NB4 (cell line): Measurements from ENCODE around the gene PRCC.

Source experiments
- DNase-seq: peaks from one replicate; pipeline ENCODE4 v3.0.0; 2010; ENCODE audit warnings: low read depth
- H3K4me3 ChIP-seq: one replicate; pipeline ENCODE4 v1.5.1; 2011; ENCODE audit warnings: mild to moderate bottlenecking, low read depth, low read length, moderate library complexity
- CTCF ChIP-seq: IDR thresholded peaks from one replicate; pipeline ENCODE4 v1.5.1; 2012; ENCODE audit warnings: low read depth, low read length
- MYC ChIP-seq: IDR thresholded peaks from 2 replicates; pipeline ENCODE4 v1.6.1; 2011; ENCODE audit warnings: low read depth, low read length
- POLR2A ChIP-seq: IDR thresholded peaks from 2 replicates; pipeline ENCODE4 v1.6.1; 2011; ENCODE audit warnings: mild to moderate bottlenecking; ENCODE audit not compliant: insufficient read length; ENCODE audit errors: extremely low read depth
- TF ChIP-seq, protein P1 (sequence below): IDR thresholded peaks from 2 replicates; pipeline ENCODE4 v1.6.1; 2011; ENCODE audit warnings: low read depth, low read length

Gene PRCC

GRCh38 chr1:156795787-156796186 is 28.5 kb downstream of the PRCC start:
- DNase-seq: no peak
- H3K4me3 ChIP-seq: no peak overlapping the region
- no peak for TF ChIP-seq CTCF
- TF ChIP-seq, protein P1, sequence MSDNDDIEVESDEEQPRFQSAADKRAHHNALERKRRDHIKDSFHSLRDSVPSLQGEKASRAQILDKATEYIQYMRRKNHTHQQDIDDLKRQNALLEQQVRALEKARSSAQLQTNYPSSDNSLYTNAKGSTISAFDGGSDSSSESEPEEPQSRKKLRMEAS: no peak
- TF ChIP-seq POLR2A: no peak
- no peak for TF ChIP-seq MYC

GRCh38 chr1:156796340-156797097 is 29.2 kb downstream of the PRCC start:
- no peak for DNase-seq
- TF ChIP-seq, protein P1: no peak
- TF ChIP-seq MYC (no peak), CTCF (no peak), POLR2A (no peak)
- H3K4me3 ChIP-seq: no peak overlapping the region

- no peak overlapping the region for H3K4me3 ChIP-seq
- TF ChIP-seq CTCF (peak; percentile 75), POLR2A (no peak)
- DNase-seq: peak; percentile 64
These were observed 30.0 kb downstream of the PRCC start for GRCh38 chr1:156797212-156797871.

GRCh38 chr1:156801409-156802121 is 34.2 kb downstream of the PRCC start:
- no peak for DNase-seq
- H3K4me3 ChIP-seq: no peak overlapping the region
- no peak for TF ChIP-seq MYC
- TF ChIP-seq, protein P1: no peak
- TF ChIP-seq POLR2A: no peak
- no peak for TF ChIP-seq CTCF

GRCh38 chr1:156802421-156802935 is 35.1 kb downstream of the PRCC start:
- no peak for DNase-seq
- no peak overlapping the region for H3K4me3 ChIP-seq
- TF ChIP-seq CTCF: no peak
- TF ChIP-seq POLR2A: no peak
- TF ChIP-seq, protein P1: no peak
- TF ChIP-seq MYC: no peak
